H9 (cell line): ENCODE measurements around the gene SLC2A5. TPM values are rescaled to one million over a fixed set of nuclear protein-coding genes. Genes with fewer than 3 reads are reported as not detected.
"Not testable (repeated sequence)": the region's sequence is repeated elsewhere in the genome, so short reads cannot be mapped to it uniquely, and the experiment has no call there.

Experiments
- DNase-seq: peaks from one replicate; pipeline ENCODE4 v3.0.0-alpha.2; 2017
- H2AFZ ChIP-seq: one replicate; pipeline ENCODE4 v1.6.1; 2013; ENCODE audit warnings: mild to moderate bottlenecking, low read length, control low read depth, moderate library complexity
- H2AK5ac ChIP-seq: 2 replicates; pipeline ENCODE4 v1.6.1; 2013; ENCODE audit warnings: low read length, control low read depth, mixed read lengths; ENCODE audit not compliant: insufficient read length
- H2BK120ac ChIP-seq: one replicate; pipeline ENCODE4 v1.6.1; 2013; ENCODE audit warnings: low read depth, mild to moderate bottlenecking, low read length, control low read depth, inconsistent platforms; ENCODE audit not compliant: poor library complexity, severe bottlenecking
- H2BK12ac ChIP-seq: 2 replicates; pipeline ENCODE4 v1.6.1; 2013; ENCODE audit warnings: low read length, control low read depth, mixed read lengths, low read depth; ENCODE audit not compliant: insufficient read length
- H2BK15ac ChIP-seq: 2 replicates; pipeline ENCODE4 v1.6.1; 2013; ENCODE audit warnings: low read depth, low read length, control low read depth
- H2BK20ac ChIP-seq: one replicate; pipeline ENCODE4 v1.6.1; 2013; ENCODE audit warnings: low read depth, mild to moderate bottlenecking, low read length, control low read depth, inconsistent platforms; ENCODE audit not compliant: poor library complexity, severe bottlenecking
- H2BK5ac ChIP-seq: 2 replicates; pipeline ENCODE4 v1.6.1; 2013; ENCODE audit warnings: low read length, control low read depth, mixed read lengths; ENCODE audit not compliant: insufficient read length
- H3K14ac ChIP-seq: 2 replicates; pipeline ENCODE4 v1.6.1; 2013; ENCODE audit warnings: low read length, control low read depth; ENCODE audit not compliant: insufficient read depth
- H3K18ac ChIP-seq: 2 replicates; pipeline ENCODE4 v1.6.1; 2013; ENCODE audit warnings: low read depth, mild to moderate bottlenecking, mixed read lengths, low read length, control low read depth; ENCODE audit not compliant: insufficient read length
- H3K23ac ChIP-seq: 2 replicates; pipeline ENCODE4 v1.6.1; 2013; ENCODE audit warnings: low read length, control low read depth, mixed read lengths, low read depth; ENCODE audit not compliant: insufficient read length
- H3K23me2 ChIP-seq: 2 replicates; pipeline ENCODE4 v1.6.1; 2013; ENCODE audit warnings: low read depth, mild to moderate bottlenecking, mixed read lengths, low read length, control low read depth; ENCODE audit not compliant: insufficient read length, poor library complexity, severe bottlenecking
- H3K27ac ChIP-seq: 2 replicates; pipeline ENCODE4 v1.5.1; 2013; ENCODE audit warnings: low read length, control low read depth, mixed read lengths, low read depth; ENCODE audit not compliant: insufficient read length
- H3K27me3 ChIP-seq: 2 replicates; pipeline ENCODE4 v1.6.1; 2013; ENCODE audit warnings: low read length, control low read depth, inconsistent platforms; ENCODE audit not compliant: insufficient read depth
- H3K4ac ChIP-seq: 2 replicates; pipeline ENCODE4 v1.6.1; 2013; ENCODE audit warnings: low read depth, mild to moderate bottlenecking, control low read depth, inconsistent platforms, low read length, moderate library complexity
- H3K4me1 ChIP-seq: 2 replicates; pipeline ENCODE4 v1.6.1; 2013; ENCODE audit warnings: low read length, control low read depth, inconsistent platforms; ENCODE audit not compliant: insufficient read depth
- H3K4me2 ChIP-seq: 2 replicates; pipeline ENCODE4 v1.6.1; 2013; ENCODE audit warnings: low read length, control low read depth, mixed read lengths; ENCODE audit not compliant: insufficient read length, insufficient read depth
- H3K56ac ChIP-seq: 2 replicates; pipeline ENCODE4 v1.6.1; 2013; ENCODE audit warnings: low read depth, mild to moderate bottlenecking, mixed read lengths, low read length, control low read depth; ENCODE audit not compliant: insufficient read length
- H3K79me1 ChIP-seq: 2 replicates; pipeline ENCODE4 v1.6.1; 2013; ENCODE audit warnings: low read depth, mild to moderate bottlenecking, moderate library complexity, low read length, control low read depth, inconsistent platforms; ENCODE audit not compliant: insufficient read depth, poor library complexity, severe bottlenecking
- H3K79me2 ChIP-seq: 2 replicates; pipeline ENCODE4 v1.6.1; 2013; ENCODE audit warnings: low read length, control low read depth, inconsistent platforms; ENCODE audit not compliant: insufficient read depth
- H3K9ac ChIP-seq: 2 replicates; pipeline ENCODE4 v1.6.1; 2013; ENCODE audit warnings: low read length, control low read depth, mixed read lengths; ENCODE audit not compliant: insufficient read length; ENCODE audit errors: extremely low read depth
- H3K9me3 ChIP-seq: one replicate; pipeline ENCODE4 v1.6.1; 2013; ENCODE audit warnings: low read depth, low read length, inconsistent platforms; ENCODE audit not compliant: control insufficient read depth
- H3T11ph ChIP-seq: one replicate; pipeline ENCODE4 v1.6.1; 2013; ENCODE audit warnings: mild to moderate bottlenecking, low read length, control low read depth, inconsistent platforms
- H4K20me1 ChIP-seq: one replicate; pipeline ENCODE4 v1.6.1; 2013; ENCODE audit not compliant: control insufficient read depth, insufficient read length, insufficient read depth
- H4K5ac ChIP-seq: 2 replicates; pipeline ENCODE4 v1.6.1; 2013; ENCODE audit warnings: low read depth, mild to moderate bottlenecking, mixed read lengths, low read length, control low read depth; ENCODE audit not compliant: insufficient read length
- H4K8ac ChIP-seq: replicated peaks from 2 replicates; pipeline ENCODE4 v1.6.1; 2013; ENCODE audit warnings: low read length, control low read depth, mixed read lengths, low read depth; ENCODE audit not compliant: insufficient read length
- H4K91ac ChIP-seq: 2 replicates; pipeline ENCODE4 v1.6.1; 2013; ENCODE audit warnings: low read depth, mild to moderate bottlenecking, moderate library complexity, mixed read lengths, low read length, control low read depth; ENCODE audit not compliant: insufficient read length
- H3K27ac Mint-ChIP-seq, 3 experiments: 2 replicates in 2 of 3; 3 replicates in 1 of 3; pipeline ENCODE4 v1.8.0; 2020 to 2021; ENCODE audit warnings: mixed read lengths in 3 of 3, mild to moderate bottlenecking in 1 of 3, moderate library complexity in 1 of 3
- H3K27me3 Mint-ChIP-seq: 2 replicates; pipeline ENCODE4 v1.8.0; 2021; ENCODE audit warnings: low read depth, mild to moderate bottlenecking, moderate library complexity, mixed read lengths
- H3K36me3 Mint-ChIP-seq, 3 experiments: 2 replicates in 2 of 3; 3 replicates in 1 of 3; pipeline ENCODE4 v1.8.0; 2020 to 2021; ENCODE audit warnings: low read depth in 3 of 3, mixed read lengths in 3 of 3; ENCODE audit not compliant: insufficient read depth in 1 of 3
- H3K4me1 Mint-ChIP-seq, 2 experiments: 2 replicates each; pipeline ENCODE4 v1.8.0; 2020; ENCODE audit warnings: mixed read lengths in 2 of 2
- H3K4me3 Mint-ChIP-seq, 2 experiments: 2 replicates in 1 of 2; 3 replicates in 1 of 2; pipeline ENCODE4 v1.8.0; 2020 to 2021; ENCODE audit warnings: mild to moderate bottlenecking in 2 of 2, mixed read lengths in 2 of 2, moderate library complexity in 1 of 2
- H3K9me3 Mint-ChIP-seq, 2 experiments: 2 replicates in 1 of 2; 3 replicates in 1 of 2; pipeline ENCODE4 v1.8.0; 2020; ENCODE audit warnings: mild to moderate bottlenecking in 2 of 2, mixed read lengths in 2 of 2, moderate library complexity in 1 of 2
- WGBS: extraction: QIAGEN DNeasy Blood & Tissue Kit; methylation state at CpG from one replicate; pipeline ENCODE4 v1.1.7; 2013; ENCODE audit warnings: missing lambda C conversion rate, low lambda C conversion rate, mixed read lengths; ENCODE audit not compliant: insufficient read length; ENCODE audit errors: extremely low coverage; 5-methylcytosine and 5-hydroxymethylcytosine counted together
- total RNA-seq: library from RNA; stranded (reverse); gene quantifications from 2 replicates; pipeline ENCODE4 v1.2.1, GENCODE V29; 2021
- TF ChIP-seq, protein P1 (sequence below): fragments of 200-600 bp; sonication (generic); conservative IDR thresholded peaks from 3 replicates; pipeline ENCODE4 v1.8.0; 2021; ENCODE audit warnings: antibody characterized with exemption, mild to moderate bottlenecking

The SLC2A5 gene
- total RNA-seq, 1 experiment from 2014 or later = not detected

- no peak overlapping the region for H3K56ac ChIP-seq
- Mint-ChIP-seq H3K27ac (no peak overlapping the region), H3K36me3 (peaks cover 7 to 26% (median 13%) of the 10 kb centered on the region in 3 experiments), H3K4me3 (no peak overlapping the region), H3K4me1 (peaks cover 5 to 9% of the 10 kb centered on the region in 2 experiments), H3K27me3 (no peaks in the 10 kb centered on the region; the same call in 1 of the 2 replicates), H3K9me3 (peaks cover 21 to 32% of the 10 kb centered on the region in 2 experiments)
- H3K27me3 ChIP-seq = no peaks in the 10 kb centered on the region
- no peak overlapping the region for H3K18ac ChIP-seq
- H3K4ac ChIP-seq = no peak overlapping the region
- no peaks in the 10 kb centered on the region for H3K79me1 ChIP-seq
- no peak overlapping the region for H3T11ph ChIP-seq
- H3K4me1 ChIP-seq = no peaks in the 10 kb centered on the region
- H3K27ac ChIP-seq = no peak overlapping the region
- no peak overlapping the region for H3K14ac ChIP-seq
- no peak overlapping the region for H3K4me2 ChIP-seq
- H3K79me2 ChIP-seq = no peaks in the 10 kb centered on the region
- H3K23me2 ChIP-seq = no peaks in the 10 kb centered on the region
- no peak overlapping the region for H2BK15ac ChIP-seq
- no peak overlapping the region for H2AFZ ChIP-seq
- H2BK20ac ChIP-seq = no peak overlapping the region
- no peak overlapping the region for H2AK5ac ChIP-seq
- H4K20me1 ChIP-seq = no peaks in the 10 kb centered on the region
- no peak overlapping the region for H2BK12ac ChIP-seq
- no peak overlapping the region for H3K23ac ChIP-seq
- no CpG with 5 or more reads among the region's 2 CpGs for WGBS
- no peak overlapping the region for H3K9ac ChIP-seq
- H4K91ac ChIP-seq = no peak overlapping the region
- H3K9me3 ChIP-seq = no peaks in the 10 kb centered on the region
- no peak for DNase-seq
- H4K8ac ChIP-seq = no peak overlapping the region
- TF ChIP-seq, protein P1, sequence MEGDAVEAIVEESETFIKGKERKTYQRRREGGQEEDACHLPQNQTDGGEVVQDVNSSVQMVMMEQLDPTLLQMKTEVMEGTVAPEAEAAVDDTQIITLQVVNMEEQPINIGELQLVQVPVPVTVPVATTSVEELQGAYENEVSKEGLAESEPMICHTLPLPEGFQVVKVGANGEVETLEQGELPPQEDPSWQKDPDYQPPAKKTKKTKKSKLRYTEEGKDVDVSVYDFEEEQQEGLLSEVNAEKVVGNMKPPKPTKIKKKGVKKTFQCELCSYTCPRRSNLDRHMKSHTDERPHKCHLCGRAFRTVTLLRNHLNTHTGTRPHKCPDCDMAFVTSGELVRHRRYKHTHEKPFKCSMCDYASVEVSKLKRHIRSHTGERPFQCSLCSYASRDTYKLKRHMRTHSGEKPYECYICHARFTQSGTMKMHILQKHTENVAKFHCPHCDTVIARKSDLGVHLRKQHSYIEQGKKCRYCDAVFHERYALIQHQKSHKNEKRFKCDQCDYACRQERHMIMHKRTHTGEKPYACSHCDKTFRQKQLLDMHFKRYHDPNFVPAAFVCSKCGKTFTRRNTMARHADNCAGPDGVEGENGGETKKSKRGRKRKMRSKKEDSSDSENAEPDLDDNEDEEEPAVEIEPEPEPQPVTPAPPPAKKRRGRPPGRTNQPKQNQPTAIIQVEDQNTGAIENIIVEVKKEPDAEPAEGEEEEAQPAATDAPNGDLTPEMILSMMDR = no peak
- H4K5ac ChIP-seq = no peak overlapping the region
- H2BK120ac ChIP-seq = no peak overlapping the region
- H2BK5ac ChIP-seq = no peak overlapping the region
These were observed 26.4 kb upstream of the SLC2A5 start for GRCh38 chr1:9095818-9096217.

- not testable (repeated sequence) for H3K4me1 Mint-ChIP-seq, H3K9ac ChIP-seq, H3K56ac ChIP-seq
These were observed 24.7 kb upstream of the SLC2A5 start for GRCh38 chr1:9093996-9094595.

More at GRCh38 chr1:9093996-9094595, 24.7 kb upstream of the SLC2A5 start:
- not testable (repeated sequence) for H2BK120ac ChIP-seq, H2BK15ac ChIP-seq, H3K9me3 ChIP-seq, H2BK5ac ChIP-seq, H4K8ac ChIP-seq, DNase-seq, H2AK5ac ChIP-seq, H3K23me2 ChIP-seq, H3K4ac ChIP-seq, H3T11ph ChIP-seq, H2AFZ ChIP-seq, H3K79me1 ChIP-seq, H3K27me3 ChIP-seq, H2BK12ac ChIP-seq, H3K4me1 ChIP-seq, H3K79me2 ChIP-seq, H4K20me1 ChIP-seq, H4K5ac ChIP-seq, H3K27ac ChIP-seq, H3K18ac ChIP-seq, H3K23ac ChIP-seq, H3K4me3 Mint-ChIP-seq, H2BK20ac ChIP-seq, H3K4me2 ChIP-seq, H3K14ac ChIP-seq, H3K27me3 Mint-ChIP-seq, H4K91ac ChIP-seq
- H3K27ac Mint-ChIP-seq = peak overlapping the region in 1 of 3 experiments; percentile 9; a peak in 1 of 7 replicates
- peaks cover 23 to 34% of the 10 kb centered on the region in 2 experiments for H3K9me3 Mint-ChIP-seq
- no CpG with 5 or more reads among the region's 18 CpGs for WGBS
- H3K36me3 Mint-ChIP-seq = peaks cover 7 to 28% (median 13%) of the 10 kb centered on the region in 3 experiments
